ENCODE results near the gene MAGEA4.

MAGEA4 gene

DNA sequence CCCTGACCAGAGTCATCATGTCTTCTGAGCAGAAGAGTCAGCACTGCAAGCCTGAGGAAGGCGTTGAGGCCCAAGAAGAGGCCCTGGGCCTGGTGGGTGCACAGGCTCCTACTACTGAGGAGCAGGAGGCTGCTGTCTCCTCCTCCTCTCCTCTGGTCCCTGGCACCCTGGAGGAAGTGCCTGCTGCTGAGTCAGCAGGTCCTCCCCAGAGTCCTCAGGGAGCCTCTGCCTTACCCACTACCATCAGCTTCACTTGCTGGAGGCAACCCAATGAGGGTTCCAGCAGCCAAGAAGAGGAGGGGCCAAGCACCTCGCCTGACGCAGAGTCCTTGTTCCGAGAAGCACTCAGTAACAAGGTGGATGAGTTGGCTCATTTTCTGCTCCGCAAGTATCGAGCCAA is 11.0 kb downstream of the MAGEA4 start:
- DNase-seq (ENCODE audit: low read depth in 2 of 2), result no peak

DNA sequence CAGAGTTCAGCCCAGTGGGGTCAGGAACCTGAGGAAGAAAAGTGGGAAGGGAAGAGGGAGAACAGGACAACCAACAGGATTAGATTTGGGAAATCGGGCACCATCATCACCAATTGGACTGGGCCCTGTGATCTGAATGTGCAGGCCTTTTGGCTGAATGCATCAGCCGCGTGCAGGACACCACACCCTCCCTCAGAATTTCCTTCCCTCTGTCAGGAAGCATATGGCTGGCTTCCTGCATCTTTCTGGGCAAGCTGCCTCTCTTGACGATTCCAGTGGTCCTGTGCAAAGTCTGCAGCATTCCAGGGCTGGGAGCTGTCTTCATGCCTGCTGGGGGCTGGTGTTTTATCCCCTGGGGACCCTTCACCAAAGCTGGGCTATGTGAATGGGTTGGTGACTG is 16.4 kb downstream of the MAGEA4 start:
- no peak for DNase-seq (ENCODE audit: low read depth in 2 of 2)

DNA sequence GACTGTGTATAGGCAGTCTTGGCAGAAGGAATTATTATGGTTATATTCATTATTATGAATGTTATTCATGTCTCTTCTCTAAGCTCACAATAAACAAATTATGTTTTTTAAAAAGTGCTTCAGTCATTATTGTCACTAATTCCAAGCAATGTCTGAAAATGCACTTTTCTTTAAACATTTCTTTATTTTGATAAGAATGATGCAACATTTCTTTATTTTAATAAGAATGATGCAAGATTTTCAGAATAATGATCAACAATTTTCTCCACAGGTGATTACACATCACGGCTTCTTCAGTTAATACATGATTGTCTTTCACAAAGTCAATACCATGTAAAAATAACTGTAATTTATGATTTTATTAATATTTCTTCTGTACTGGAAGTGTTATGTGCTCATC is 22.7 kb downstream of the MAGEA4 start:
- no peak for DNase-seq (ENCODE audit: low read depth in 2 of 2)

DNA sequence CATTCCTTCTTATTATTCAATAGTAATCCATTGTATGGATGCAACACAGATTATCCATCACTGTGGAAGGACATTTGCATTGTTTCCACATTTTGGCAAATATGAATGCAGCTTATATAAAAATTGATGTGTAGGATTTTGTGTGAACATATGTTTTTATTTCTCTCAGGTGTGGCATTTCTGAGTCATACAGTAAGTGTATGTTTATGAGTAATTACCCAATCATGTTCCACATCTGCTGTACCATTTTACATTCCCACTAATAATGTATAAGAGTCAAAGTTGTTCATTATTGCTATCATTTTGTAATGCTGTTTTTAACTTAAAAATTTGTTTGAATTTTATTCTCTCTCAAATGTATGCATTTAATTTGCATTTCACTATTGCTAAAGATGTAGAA is 25.5 kb downstream of the MAGEA4 start:
- no peak for DNase-seq (ENCODE audit: low read depth in 2 of 2)

DNA sequence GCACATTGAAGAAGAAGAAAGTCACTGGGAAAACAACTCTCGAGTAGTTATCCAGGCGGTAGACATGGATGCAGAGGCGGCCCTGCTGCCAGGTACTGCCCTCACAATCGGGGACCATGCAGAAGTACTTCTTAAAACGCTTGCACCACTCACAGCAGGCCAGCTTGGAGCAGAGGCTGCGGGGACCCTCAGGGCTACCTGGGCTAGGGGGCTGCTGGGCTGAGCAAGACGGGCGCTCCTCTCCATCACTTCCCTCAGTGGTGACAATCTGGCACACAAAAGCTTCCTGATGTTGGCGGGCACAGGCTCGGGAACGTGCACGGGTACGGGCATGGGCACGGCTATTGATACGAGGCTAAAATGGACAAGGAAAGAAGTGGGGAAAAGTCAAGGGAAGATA is 42.0 kb downstream of the MAGEA4 start:
- DNase-seq (ENCODE audit: low read depth in 2 of 2), result no peak

DNA sequence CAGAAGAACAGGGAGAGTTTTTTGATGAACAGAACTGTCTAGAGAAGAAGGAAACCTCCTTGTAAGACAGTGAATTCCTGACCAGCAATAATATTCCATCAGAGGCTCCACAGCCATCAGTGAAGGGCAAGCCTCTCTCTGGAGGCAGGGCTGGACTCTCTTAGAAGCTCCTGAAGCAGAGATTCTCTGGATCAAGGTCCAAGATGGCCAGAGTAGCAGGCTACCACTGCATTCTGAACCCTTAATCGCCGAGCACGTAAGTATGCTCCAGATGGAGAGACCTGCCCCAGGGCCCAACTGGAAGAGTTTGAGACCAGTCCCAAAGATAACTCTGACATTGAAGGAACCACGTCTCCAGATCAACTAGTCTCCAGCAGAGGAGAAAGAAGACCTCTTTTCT is 45.4 kb downstream of the MAGEA4 start:
- no peak for DNase-seq (ENCODE audit: low read depth in 2 of 2)

DNA sequence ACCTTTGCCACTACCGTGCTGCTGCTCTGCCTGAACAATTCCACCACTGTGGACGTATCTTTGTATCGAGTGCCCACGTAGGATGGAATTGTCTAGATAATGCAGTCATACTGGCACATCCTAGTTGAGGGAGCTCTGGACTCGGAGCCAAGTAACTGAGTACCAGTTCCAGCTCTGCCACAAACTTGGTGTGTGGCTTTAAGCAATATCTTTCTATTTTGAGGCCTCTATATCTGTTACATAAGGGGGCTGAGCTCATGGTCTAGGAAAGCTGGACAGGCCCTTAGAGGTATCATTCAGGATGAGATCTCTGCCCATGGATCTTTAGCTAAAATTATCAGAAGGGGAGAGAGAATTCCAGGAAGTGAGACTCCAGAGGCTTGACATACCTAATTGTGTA is 49.3 kb downstream of the MAGEA4 start:
- no peak for DNase-seq (ENCODE audit: low read depth in 2 of 2)

DNA sequence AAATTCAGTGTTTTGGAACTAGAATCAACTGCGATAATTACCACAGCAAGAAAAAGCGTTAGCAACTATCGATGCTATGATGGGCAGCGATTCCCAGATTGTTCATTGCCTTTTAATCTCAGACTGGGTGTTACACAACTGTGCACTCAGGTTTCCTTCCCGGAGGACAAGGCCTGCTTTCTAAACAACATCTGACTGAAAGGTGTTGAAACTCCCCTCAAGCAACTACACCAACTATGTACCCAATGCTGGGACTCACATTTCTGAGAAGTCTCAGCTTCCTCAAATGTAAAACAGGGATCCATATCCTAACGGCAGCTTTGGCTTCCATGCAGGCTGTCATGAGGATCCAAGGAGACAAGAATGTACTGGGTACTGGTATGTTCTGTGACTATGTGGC is 53.5 kb downstream of the MAGEA4 start:
- no peak for DNase-seq (ENCODE audit: low read depth in 2 of 2)

DNA sequence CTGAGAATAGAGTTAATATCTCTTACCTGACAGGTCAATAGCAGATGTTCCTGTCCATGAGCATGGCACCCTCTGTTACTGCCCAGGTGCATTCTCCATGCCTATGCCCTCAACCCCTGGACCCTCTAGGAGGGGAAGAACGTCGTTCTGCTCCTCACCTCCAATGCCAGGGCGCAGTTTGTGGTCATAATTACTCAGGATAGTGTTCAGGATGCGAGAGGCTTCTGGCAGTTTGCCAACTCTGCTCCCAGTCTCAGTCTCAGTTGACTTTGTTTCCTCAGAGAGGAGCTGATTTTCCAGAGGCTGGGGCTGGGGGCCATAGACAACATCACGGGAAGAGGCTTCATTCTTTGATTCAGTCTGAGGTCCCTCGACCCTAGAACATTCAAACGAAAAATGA is 57.3 kb downstream of the MAGEA4 start:
- DNase-seq (ENCODE audit: low read depth in 2 of 2), result no peak

DNA sequence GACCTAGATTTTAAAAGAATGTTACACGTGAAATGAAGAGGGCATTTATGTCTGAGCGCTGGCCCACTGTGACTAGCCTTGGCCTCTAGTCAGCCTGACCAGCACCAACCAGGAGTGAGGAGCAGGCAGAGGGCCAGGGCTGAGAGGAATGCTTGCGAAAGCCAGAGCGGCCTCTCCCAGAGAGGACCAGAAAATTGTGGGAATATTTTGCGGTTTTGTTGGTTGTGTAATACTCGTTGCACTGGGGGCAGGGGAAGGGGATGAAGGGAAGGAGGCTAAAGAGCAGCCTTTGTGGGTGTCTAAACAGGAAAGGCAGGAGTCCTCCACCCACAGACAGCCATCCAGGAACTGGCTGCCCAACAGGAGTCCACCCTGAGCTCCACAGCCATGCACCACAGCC is 58.0 kb downstream of the MAGEA4 start:
- no peak for DNase-seq (ENCODE audit: low read depth in 2 of 2)

DNA sequence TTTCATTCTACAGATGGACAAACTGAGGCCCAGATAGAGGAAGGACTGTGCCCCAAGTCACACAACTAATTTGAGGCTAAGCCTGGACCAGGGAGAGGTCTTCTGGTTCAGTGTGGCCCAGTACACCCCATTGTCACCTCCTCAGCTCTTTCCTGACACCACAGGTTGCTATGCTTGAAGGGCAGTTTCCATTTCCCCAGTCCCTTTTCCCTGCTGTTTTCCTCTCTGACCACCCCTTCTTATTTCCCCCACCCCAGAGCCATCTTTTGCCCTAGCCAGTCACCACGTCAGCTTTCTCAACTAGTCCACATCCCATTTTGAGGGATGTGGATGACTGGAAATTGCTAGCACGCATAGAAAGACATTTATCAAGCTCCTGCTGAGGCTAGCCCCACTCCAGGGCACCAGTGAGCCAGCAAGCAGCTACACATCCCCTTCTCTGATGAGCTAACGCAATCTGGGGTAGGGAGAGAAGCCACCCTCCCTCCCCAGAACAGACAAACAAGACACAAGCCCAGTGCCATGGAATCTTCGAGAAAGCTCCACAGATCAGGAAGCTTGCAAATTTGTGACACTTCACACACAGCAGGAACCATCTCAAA is 60.5 kb downstream of the MAGEA4 start:
- no peak for DNase-seq (ENCODE audit: low read depth in 2 of 2)

DNA sequence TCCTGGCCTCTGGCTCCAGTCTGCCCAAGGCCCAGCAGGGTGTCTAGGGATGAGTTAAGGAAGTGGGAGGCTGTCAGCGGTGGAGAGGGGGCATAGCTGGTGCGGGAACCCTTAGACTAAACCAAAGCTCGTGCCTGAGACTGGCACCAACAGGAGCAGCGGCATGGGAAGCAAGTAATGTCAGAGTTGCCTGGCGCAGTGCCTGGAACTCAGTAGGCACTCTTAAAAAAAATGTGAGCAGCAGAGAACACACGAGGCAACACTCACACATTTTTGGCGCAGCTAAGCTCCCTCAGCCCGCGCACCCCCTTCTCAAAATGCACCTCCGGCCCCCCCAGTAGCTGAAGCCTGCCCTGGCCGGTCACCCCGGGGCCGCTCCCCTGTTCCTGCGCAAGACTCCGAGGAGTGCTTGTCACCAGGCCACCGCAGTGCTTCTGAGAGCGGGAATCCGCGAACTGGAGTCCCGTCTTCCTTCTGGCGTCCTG is 61.2 kb downstream of the MAGEA4 start:
- DNase-seq (ENCODE audit: low read depth in 2 of 2), result no peak
